HG02588 (cell line): ENCODE data around the gene ZFP62.
"Not testable (repeated sequence)": the region's sequence is repeated elsewhere in the genome, so short reads cannot be mapped to it uniquely, and the experiment has no call there.

Experiments used
- ATAC-seq: cut with Tn5 transposase; IDR thresholded peaks from one replicate; pipeline ENCODE4 v1.9.1; 2021; ENCODE audit warnings: mild to moderate bottlenecking, moderate library complexity; ENCODE audit not compliant: unreplicated experiment

ZFP62 gene

DNA sequence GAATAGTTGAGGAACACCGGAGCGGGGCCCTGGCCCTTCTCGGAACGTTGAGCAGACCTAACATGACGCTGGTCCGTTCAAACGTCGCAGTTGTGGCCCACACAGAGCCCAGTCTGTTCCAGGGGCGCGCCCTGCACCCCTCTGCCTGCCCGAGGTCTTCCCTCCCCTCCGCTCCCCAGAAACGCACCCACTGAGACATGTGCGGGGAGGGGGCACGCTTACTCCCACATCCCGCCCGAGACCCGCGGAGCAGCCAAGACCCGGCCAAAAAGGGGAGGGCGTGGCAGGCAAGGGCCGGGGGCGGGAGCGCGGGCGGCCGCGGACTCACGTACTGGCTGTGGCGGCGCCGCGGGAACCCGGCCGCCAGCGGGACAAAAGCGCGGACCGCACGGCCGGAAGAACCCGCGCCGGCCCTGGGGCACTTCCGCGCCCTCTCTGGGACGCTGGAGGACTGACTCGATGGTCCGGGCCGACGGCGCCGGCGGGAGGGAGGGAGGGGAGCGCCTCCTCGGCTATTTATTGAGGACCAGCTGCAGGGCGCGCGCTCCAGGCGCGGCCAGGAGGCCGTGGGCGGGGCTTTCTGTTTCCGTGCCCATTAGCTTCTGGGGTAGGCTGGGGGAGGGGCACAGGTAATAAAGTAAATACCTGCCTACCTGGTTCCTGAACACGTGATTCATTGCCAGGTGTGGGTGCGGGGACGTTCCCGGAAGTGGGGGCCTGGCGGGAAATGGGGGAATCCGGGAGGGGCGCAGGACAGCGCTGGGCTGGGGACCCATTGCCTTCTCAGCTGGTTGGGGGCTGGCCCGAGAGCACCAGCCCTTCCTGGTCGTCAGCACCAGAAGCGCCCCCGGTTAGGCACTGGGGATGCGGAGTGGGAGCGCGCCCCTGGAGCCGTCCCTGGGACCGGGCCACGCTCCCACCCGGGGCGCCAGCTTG, at the start of gene ZFP62:
Gene ZFP62, minus strand, starts transcription at position 390 of the 936 bp plus-strand sequence. Its CDS starts 57 bp downstream, at position 333.
- peak; percentile 89 for ATAC-seq

DNA sequence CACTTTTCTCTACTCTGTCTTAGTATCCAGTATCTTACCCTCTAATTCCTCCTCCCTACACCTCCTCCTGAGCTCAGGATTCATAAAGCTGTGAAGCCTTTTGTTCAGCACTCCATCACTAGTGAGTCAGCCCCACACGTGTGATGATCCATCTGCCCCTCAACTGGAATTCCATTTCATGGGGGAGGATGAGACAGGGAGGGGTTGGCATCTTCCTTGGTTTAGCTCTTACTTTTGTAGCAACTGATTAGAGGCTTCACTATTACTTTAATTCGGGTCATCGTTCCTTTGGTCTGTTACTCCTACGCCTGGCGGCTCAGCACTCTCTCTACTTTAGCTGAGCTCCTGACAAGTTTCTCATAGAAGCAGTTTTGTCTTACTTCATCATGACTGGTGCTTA, 49.7 kb upstream of the ZFP62 start:
- ATAC-seq: no peak

DNA sequence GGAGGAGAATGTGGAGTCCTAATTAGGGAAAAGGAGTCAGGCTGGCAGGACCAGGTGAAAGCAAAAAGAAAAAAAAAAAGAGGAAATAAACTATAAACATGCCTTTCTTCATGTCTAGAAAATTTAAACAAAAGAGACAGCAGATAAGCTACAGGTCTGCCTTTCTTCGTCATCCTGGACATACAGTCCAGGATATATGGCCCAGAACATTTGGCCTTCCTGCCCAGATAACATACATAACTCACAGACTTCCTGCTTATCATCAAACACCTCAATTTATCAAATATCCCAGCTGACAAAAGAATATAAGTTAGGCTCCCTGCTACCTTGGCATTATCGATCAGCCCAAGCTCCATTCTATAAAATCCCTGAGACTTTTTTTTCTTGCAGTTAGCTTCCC, 49.1 kb upstream of the ZFP62 start:
- ATAC-seq: no peak

DNA sequence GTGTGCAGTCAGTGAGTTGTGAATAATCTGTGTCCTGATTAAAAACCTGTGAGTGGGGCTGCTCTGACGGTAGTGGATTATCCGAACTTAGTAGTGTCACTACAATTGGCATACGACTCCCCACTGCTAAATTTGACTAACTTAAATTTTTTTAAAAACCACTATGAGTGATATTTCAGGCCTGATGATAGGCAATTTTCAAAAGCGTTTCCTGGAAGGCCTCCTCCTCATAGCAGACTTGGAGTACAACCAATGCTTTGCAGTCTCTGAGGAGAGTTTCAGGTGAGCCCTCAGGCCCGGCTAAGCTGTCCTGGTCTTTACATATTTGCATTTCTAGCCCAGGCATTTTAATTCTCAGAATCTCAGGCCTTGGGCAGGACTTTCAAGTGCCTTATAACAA, 48.7 kb upstream of the ZFP62 start:
- no peak for ATAC-seq

DNA sequence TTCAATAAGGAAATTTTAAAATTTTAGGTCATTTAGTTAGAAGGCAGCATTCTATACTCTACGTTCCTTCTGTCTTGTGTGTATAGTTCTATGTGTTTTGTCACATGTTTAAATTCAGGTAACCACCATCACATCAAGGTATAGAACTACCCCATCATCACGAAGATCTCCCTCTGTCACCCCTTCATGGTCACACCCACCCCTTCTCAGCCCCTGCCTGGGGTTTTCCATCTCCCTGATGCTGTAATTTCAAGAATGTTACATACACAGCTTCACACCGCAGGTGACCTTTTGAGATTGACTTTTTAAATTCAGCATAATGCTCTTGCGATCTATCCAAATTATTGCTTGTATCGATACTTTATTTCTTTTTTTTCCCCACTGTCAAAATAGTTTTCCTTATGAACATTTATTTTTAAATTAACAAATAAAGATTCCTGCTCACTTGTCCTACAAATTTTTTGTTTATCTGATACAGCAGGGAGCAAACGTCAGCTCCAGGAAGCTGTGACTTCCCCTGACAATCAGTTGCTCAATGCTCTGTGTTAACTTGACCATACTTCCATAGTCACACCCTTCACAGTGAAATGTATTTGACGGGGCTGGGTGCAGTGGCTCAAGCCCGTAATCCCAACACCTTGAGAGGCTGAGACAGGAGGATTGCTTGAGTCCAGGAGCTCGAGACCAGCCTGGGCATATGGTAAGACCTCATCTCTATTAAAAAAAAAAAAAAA, 48.1 kb upstream of the ZFP62 start:
- no peak for ATAC-seq

DNA sequence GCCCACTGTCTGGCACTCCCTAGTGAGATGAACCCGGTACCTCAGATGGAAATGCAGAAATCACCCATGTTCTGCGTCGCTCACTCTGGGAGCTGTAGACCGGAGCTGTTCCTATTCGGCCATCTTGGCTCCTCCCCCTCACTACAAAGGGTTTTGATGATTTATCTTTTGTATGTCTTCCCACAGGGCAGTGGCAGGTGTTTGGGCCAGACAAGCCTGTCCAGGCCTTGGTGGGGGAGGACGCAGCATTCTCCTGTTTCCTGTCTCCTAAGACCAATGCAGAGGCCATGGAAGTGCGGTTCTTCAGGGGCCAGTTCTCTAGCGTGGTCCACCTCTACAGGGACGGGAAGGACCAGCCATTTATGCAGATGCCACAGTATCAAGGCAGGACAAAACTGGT, 47.3 kb upstream of the ZFP62 start:
- no peak for ATAC-seq

DNA sequence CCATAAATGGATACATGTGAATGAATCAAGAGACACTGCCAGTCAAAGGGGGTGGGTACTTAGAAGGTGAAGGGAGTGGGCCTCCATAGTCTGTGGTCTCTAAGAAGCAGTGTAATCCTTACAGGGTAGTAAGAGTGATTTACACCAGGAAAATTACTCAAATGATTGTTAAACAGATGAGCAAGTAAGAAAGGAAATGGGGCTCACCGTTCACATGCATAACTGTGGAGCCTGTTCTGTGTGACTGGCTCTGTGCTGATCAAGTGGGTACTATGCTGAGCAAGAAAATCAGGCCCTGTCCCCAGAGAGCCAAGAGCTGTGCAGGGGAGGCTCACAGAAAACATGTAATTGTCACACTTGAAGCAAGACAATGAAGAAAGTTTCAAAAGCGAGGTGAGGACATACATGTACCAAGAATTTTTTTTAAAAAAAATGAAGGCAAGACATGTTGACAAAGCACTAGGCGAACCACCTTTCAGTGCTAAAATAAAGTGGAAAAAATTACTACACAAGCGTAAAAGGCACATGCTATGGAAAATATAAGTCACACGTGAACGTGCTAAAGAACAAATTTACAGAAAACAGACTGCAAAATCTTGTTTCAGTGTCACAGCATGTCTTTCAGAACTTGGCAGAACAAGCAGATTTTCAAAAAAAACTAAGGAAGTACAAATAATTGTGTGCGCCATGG, 40.4 kb upstream of the ZFP62 start:
- no peak for ATAC-seq

DNA sequence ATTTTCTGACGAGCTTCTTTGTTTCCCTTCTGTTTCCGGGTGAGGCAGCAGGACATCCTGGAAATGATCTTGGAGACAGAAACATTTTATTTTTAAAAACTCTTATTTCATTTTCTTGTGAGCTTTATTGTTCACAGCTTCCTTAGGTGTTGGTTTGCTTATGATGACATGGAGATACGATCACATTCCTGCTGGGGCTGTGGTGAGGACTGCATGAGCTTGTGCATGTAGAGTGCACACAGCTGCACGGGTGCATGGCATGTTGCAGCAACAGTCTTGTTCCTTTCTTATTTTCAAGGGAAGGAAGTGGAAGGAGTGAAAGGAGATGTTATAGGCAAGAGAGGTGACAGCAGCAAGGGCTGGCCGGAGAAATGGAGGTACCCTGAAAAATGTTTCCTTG, 39.1 kb upstream of the ZFP62 start:
- ATAC-seq: no peak

DNA sequence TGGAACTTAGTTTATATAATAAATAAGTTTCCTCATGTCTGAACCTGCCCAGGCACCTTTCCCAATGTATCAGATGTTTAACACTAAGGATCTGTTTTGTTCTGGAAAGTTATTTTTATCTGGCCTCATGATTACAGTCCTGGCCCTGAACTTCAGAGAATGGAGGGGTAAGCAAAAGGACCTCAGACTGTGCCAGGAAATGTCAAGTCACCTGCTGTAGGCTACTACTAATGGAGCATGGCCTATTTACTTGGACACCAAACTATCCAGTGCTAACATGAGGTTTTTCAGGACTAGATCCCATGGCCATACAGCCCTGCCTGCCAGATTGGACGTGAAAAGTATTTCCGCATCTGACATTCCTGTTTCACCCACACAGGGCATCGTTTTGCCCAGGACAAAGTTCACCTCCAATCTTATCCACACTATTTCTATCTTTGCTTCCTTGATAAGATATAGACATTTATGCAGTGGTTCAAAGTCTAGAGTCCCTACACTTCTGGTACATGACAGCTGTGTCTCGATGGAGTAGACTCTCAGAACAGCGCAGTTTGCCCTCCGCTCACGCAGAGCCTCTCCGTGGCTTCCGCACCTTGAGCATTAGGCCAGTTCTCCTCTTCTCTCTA, 37.7 kb upstream of the ZFP62 start, which contains the start of gene BTNL8:
Gene BTNL8, plus strand, starts transcription at position 539 of the 626 bp plus-strand sequence. CDS start 152 bp downstream, outside the sequence.
- ATAC-seq: no peak

DNA sequence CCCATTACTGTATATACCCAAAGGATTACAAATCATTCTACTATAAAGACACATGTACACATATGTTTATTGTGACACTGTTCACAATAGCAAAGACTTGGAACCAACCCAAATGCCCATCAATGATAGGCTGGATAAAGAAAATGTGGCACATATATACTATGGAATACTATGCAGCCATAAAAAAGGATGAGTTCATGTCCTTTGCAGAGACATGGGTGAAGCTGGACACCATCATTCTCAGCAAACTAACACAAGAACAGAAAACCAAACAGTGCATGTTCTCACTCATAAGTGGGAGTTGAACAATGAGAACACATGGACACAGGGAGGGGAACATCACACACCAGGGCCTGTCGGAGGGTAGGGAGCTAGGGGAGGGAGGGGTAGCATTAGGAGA, 34.3 kb upstream of the ZFP62 start:
- not testable (repeated sequence) for ATAC-seq

DNA sequence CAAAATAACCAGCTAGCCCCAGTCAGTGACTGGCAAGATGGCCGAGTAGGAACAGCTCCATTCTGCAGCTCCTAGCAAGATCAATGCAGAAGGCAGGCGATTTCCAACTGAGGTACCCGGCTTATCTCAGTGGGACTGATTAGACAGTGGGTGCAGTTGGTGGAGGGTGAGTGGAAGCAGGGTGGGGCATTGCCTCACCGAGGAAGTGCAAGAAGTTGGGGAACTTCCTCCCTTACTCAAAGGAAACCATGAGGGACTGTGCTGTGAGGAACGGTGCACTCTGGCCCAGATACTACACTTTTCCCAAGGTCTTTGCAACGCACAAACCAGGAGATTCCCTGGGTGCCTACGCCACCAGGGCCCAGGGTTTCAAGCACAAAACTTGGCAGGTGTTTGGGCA, 28.3 kb upstream of the ZFP62 start:
- ATAC-seq: no peak

DNA sequence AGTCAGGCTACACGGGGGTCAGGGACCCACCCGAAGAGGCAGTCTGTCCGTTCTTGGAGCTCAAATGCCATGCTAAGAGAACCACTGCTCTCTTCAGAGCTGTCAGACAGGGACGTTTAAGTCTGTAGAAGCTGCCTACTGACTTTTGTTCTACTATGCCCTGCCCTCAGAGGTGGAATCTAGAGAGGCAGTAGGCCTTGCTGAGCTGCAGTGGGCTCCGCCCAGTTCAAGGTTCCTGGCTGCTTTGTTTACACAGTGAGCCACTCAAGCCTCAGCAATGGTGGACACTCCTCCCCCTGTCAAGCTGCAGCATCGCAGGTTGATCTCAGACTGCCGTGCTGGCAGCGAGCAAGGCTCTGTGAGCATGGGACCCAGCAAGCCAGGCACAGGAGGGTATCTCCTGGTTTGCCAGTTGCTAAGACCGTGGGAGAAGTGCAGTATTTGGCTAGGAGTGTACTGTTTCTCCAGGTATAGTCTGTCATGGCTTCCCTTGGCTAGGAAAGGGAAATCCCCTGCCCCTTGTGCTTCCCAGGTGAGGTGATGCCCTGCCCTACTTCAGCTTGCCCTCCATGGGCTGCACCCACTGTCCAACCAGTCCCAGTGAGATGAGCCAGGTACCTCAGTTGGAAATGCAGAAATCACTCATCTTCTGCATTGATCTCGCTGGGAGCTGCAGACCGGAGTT, 24.9 kb upstream of the ZFP62 start:
- not testable (repeated sequence) for ATAC-seq

DNA sequence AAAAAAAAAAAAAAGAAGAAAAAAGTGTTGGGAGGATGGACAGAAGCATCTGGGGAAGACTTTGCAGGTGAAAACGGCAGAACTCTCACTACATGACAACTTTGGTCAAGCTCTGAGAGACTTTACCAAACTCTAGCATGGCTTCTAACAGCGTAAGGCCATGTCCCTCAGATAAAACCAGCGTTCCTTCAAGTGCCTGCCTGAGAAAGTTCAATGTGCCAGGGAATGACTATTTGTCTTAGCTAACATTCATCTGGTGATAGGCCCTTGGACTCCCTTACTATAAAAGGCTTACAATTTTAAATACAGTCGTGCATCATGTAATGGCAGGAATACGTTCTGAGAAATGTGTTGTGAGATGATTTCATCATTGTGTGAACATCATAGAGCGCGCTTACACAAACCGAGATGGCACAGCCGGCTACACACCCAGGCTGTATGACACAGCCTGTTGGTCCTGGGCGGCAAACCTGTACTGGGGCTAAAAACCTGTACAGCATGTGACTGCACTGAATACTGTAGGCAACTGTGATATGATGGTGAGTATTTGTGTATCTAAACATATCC, 14.9 kb upstream of the ZFP62 start:
- ATAC-seq: no peak

DNA sequence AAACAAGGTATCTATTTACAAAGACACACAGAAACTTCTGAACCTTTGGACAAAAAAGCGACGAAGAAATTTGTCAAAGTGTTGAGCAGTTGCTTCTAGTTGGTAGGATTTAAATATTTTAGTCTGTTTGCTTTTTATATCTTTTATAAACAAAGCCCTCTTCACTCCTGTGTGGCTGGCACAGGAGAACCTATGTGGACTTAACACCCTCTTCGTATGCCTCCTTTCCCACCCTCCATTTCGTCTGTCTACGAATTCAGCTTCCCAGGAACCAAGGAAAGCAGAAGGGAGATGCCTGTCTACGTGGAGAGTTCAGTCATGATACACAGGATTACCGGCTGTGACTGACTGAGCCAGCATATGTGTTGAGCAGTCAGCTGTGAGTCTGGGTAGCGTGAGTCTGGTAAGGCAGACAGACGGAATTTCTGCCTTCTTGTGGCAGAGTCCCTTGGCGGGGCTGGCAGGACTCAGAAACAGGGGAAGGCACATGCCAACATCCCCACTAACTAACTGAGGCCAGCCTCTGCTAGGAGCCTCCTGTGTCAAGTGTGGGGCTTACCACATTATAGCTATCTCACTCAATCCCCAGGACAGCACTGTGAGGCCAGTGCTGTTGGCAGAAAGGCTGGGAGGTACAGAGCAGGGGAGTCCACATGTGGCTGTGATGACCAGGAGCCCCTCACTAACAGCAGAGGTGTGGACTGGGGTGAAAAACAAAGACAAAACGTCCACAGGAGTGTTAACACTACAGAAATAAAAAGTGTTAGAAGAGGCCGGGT, 13.9 kb upstream of the ZFP62 start:
- ATAC-seq: no peak

DNA sequence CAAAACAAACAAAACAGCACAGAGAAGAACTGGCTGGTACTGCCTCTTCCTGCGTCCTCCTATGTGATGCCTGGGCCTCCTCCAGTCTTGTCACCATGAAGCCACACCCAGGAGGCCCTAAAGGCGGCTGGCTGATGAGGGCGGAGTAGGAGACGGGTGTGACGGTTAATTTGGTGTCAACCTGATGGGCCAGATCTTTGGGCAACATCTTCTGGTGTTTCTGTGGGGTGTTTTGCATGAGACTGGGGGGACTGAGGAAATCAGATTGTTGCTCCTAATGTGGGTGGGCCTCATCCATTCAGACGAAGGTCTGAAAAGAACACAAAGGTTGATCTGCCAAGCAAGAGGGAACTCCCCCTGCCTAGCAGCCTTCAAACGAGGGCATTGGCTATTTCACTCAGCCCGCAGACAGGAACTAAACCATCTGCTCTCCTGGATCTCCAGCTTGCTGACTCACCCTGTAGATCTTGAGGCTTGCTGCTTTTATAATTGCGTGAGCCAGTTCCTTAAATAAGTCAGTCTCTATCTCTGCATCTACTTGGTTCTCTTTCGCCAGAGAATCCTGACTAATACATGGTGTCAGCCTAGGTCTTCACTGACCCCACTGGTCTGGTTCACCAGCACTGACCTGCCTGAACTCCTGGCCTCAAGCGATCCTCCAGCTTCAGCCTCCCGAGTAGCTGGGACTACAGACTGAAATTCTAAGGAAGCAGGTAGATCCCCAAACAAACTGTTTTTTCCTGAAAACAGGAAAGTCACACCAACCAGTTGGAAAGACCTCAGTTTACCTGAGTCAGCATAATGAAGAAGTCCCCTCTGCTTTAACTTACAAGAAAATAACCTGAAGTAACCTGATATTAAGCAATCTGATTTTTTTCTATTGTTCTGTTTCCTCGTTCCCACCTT, 12.8 kb upstream of the ZFP62 start:
- no peak for ATAC-seq

DNA sequence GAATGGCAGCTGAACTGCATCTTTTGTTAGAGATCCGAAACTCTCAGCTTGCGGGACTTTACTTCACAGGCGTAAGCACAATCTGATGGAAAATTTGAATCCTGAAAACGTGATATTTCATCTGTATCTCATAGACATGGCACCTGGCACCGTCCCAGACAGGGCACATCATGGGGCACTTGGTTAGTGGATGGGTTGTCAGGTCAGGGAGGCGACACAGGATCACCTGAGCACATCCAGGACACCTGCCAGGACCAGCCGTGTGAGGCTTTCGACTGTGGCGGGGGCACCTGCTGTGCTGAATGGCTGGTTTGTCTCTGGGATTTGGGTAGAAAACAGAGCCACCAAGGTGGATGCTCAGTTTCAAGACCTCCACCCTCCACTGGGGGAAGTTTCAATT, 11.3 kb upstream of the ZFP62 start:
- ATAC-seq: no peak

DNA sequence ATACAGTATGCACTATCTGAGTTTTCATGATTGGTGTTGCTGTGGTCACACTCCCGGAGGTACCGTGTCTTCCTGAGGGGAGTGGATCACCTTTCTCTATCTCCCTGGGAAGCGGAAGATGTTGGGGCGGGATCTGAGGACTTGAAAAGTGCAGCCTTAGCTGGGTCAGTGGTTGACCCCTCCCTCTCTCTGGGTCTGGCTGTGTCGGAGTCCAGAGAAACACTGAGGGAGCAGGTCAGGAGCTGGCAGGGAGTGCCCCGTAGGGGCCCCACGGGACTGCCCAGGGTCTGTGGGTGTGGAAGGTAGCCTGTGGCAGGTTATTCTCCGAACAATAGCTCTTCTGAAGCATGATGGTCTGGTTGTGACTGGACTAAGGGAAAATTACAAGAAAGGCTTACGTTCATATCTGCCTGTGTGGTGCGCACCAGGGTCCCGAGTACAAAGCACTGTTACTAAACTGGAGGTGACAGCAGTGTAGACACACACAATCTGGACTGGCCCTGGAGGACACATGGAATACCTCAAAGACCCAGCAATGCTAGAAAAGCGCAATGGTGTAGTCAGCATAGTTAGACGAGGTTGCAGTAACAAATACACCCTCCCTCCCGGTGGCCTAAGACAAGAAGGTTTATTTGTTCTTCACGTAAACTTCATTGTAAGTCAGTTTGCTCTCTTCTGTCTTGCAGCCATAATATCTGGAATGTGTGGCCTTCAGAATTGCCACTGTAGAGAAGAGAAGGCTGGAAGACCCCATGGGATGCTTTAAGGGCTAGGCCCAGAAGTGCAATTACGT, 9.4 kb upstream of the ZFP62 start:
- ATAC-seq: no peak
